ENCODE data around the gene ZNRF4. TPM values are rescaled to one million over a fixed set of nuclear protein-coding genes. Genes with fewer than 3 reads are reported as not detected.

The ZNRF4 gene
- total RNA-seq, 2 experiments from 2014 or later, result not detected

GRCh38 chr19:5447700-5448311 is 7.4 kb upstream of the ZNRF4 start:
- ChIA-PET POLR2A (no interaction called here), CTCF (no interaction called here)
- Mint-ChIP-seq H3K27me3 (peaks cover 17% of the 10 kb centered on the region), H3K27ac (no peak overlapping the region), H3K4me1 (ENCODE audit: low read depth) (no peaks in the 10 kb centered on the region), H3K4me3 (no peak overlapping the region), H3K36me3 (no peaks in the 10 kb centered on the region), H3K9me3 (no peaks in the 10 kb centered on the region)
- DNase-seq, result no peak
- intact Hi-C loops (cut with micrococcal nuclease), result no loop called here

DNA sequence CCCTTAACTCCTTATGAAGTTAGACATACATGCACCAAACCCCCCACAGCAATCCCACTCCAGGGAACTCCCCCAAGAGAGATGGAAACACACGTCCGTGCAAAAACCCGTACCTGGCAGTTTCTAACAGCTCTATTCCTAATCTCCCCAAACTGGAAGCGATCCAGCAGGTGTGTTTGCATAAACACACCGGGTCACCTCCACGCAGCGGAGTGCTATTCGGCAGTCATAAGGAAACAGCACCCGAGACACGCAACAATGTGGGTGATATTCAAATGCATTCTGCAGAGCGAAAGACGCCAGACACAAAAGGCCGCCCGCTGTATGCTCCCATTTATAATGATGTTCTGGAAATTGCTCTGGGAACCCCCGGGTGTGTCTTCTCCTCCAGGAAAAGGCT is 6.8 kb upstream of the ZNRF4 start:
- DNase-seq, result no peak
- Mint-ChIP-seq H3K9me3 (peaks cover 6% of the 10 kb centered on the region), H3K27ac (no peak overlapping the region), H3K27me3 (peaks cover 14% of the 10 kb centered on the region), H3K4me3 (no peak overlapping the region), H3K36me3 (no peaks in the 10 kb centered on the region), H3K4me1 (ENCODE audit: low read depth) (no peaks in the 10 kb centered on the region)
- intact Hi-C loops (cut with micrococcal nuclease), result no loop called here
- CTCF ChIA-PET, result no interaction called here
- POLR2A ChIA-PET, result no interaction called here

GRCh38 chr19:5450482-5451126 is 4.6 kb upstream of the ZNRF4 start:
- CTCF ChIA-PET, result no interaction called here
- Mint-ChIP-seq H3K4me1 (ENCODE audit: low read depth) (no peaks in the 10 kb centered on the region), H3K36me3 (no peaks in the 10 kb centered on the region), H3K27me3 (peaks cover 19% of the 10 kb centered on the region), H3K9me3 (peaks cover 6% of the 10 kb centered on the region), H3K4me3 (no peak overlapping the region), H3K27ac (no peak overlapping the region)
- intact Hi-C loops (cut with micrococcal nuclease), result no loop called here
- DNase-seq, result no peak
- POLR2A ChIA-PET, result no interaction called here

DNA sequence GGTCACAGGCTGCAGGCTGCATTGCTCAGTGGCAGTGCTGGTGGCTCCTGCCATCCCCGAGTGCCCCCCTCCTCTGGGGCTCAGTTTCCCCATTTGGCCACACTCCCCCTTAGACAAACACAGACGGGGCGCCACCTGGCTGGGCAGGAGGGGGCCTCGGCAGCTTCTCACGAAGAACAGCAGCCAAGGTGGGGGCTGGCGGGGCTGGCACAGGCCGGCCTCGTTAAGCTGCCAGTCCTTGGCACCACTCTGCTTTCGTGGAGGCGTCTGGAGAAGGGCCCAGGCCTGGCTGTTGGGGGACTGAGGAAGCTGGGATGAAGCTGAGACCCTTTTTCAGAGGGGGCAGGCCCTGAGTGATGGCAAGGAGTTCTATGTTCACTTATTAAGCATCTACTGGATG is 3.7 kb upstream of the ZNRF4 start:
- Mint-ChIP-seq H3K27ac (no peak overlapping the region), H3K4me1 (ENCODE audit: low read depth) (no peaks in the 10 kb centered on the region), H3K27me3 (peaks cover 19% of the 10 kb centered on the region), H3K4me3 (no peak overlapping the region), H3K36me3 (no peaks in the 10 kb centered on the region), H3K9me3 (peaks cover 6% of the 10 kb centered on the region)
- ChIA-PET POLR2A (no interaction called here), CTCF (no interaction called here)
- DNase-seq, result no peak
- intact Hi-C loops (cut with micrococcal nuclease), result no loop called here

DNA sequence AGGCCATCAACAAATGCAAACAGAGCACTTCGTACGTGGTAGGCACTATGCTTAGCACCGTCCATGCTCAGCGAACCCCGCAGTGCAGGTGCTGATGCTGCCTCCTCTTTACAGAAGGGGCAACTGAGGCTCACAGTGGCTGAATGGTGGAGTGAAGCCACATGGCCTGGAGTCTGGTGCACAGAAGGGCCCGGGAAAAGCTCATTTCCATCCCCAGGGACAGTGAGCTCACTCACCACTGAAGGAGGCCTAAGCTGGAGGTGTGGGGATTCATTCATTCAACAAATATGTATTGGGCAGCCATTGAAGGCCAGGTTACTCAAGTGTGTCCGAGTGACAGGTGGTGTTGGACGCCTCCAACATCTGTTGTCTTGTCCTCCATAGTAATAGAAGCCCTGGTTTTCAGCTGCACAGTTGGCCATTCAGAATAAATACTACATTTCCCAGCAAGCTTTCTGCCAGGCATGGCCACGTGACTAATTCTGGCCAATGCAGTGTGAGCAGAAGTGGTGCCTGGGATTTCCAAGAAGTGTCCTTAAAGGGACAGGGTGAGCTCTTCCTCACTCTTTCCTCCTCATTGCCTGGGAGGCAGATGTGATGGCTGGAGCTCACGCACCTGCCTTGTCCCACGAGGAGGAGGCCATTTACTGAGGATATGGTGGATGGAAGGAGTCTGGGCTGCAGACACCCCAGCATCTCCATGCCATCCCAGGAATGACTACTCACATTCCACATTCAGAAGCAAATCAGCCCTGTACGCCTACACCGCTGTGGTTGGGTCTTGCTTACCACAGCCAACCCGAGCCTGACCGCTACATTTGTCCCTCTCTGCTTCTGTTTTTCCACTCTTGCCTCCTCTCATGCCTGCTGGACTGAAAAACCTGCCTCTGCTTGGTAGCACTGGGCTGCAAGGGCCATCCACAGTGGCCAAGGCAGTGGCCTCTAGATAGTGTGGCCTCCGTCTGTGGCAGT is 2.3 kb upstream of the ZNRF4 start:
- intact Hi-C loops (cut with micrococcal nuclease), result no loop called here
- ChIA-PET POLR2A (no interaction called here), CTCF (no interaction called here)
- H3K4me1 Mint-ChIP-seq (ENCODE audit: low read depth), result no peaks in the 10 kb centered on the region
- no peaks in the 10 kb centered on the region for H3K36me3 Mint-ChIP-seq
- H3K4me3 Mint-ChIP-seq, result no peak overlapping the region
- peaks cover 13% of the 10 kb centered on the region for H3K27me3 Mint-ChIP-seq
- H3K9me3 Mint-ChIP-seq, result peaks cover 6% of the 10 kb centered on the region
- no peak for DNase-seq
- no peak overlapping the region for H3K27ac Mint-ChIP-seq

- Mint-ChIP-seq H3K4me1 (ENCODE audit: low read depth) (no peaks in the 10 kb centered on the region), H3K9me3 (peaks cover 6% of the 10 kb centered on the region), H3K27ac (no peak overlapping the region), H3K36me3 (no peaks in the 10 kb centered on the region), H3K27me3 (peaks cover 7% of the 10 kb centered on the region), H3K4me3 (no peak overlapping the region)
- DNase-seq, result no peak
- ChIA-PET CTCF (no interaction called here), POLR2A (no interaction called here)
- intact Hi-C loops (cut with micrococcal nuclease), result no loop called here
These were observed 474 bp upstream of the ZNRF4 start for GRCh38 chr19:5454743-5455142.

DNA sequence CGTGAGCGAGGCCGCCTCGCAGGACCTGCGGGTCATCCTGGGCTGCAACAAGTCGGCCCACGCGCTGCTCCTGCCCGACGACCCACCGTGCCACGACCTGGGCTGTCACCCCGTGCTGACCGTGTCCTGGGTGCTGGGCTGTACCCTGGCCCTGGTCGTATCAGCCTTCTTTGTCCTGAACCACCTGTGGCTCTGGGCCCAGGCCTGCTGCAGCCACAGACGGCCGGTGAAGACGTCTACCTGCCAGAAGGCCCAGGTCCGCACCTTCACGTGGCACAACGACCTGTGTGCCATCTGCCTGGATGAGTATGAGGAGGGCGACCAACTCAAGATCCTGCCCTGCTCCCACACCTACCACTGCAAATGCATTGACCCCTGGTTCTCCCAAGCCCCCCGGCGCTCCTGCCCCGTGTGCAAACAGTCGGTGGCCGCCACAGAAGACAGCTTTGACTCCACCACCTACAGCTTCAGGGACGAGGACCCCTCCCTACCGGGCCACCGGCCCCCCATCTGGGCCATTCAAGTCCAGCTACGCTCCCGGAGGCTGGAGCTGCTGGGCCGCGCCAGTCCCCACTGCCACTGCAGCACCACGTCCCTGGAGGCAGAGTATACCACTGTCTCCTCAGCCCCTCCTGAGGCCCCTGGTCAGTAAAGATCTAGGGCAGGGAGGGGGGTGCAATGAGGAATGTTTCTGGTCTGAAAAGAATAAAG is 1.1 kb downstream of the ZNRF4 start:
- peaks cover 4% of the 10 kb centered on the region for H3K27me3 Mint-ChIP-seq
- H3K36me3 Mint-ChIP-seq, result no peaks in the 10 kb centered on the region
- ChIA-PET POLR2A (no interaction called here), CTCF (no interaction called here)
- H3K4me3 Mint-ChIP-seq, result no peak overlapping the region
- intact Hi-C loops (cut with micrococcal nuclease), result no loop called here
- no peak for DNase-seq
- no peak overlapping the region for H3K27ac Mint-ChIP-seq
- peaks cover 6% of the 10 kb centered on the region for H3K9me3 Mint-ChIP-seq
- H3K4me1 Mint-ChIP-seq (ENCODE audit: low read depth), result no peaks in the 10 kb centered on the region

GRCh38 chr19:5456841-5457200 is 1.6 kb downstream of the ZNRF4 start:
- CTCF ChIA-PET, result no interaction called here
- Mint-ChIP-seq H3K27ac (no peak overlapping the region), H3K9me3 (peaks cover 6% of the 10 kb centered on the region), H3K4me3 (no peak overlapping the region), H3K4me1 (ENCODE audit: low read depth) (no peaks in the 10 kb centered on the region), H3K27me3 (peaks cover 4% of the 10 kb centered on the region), H3K36me3 (no peaks in the 10 kb centered on the region)
- no peak for DNase-seq
- intact Hi-C loops (cut with micrococcal nuclease), result no loop called here
- POLR2A ChIA-PET, result no interaction called here

DNA sequence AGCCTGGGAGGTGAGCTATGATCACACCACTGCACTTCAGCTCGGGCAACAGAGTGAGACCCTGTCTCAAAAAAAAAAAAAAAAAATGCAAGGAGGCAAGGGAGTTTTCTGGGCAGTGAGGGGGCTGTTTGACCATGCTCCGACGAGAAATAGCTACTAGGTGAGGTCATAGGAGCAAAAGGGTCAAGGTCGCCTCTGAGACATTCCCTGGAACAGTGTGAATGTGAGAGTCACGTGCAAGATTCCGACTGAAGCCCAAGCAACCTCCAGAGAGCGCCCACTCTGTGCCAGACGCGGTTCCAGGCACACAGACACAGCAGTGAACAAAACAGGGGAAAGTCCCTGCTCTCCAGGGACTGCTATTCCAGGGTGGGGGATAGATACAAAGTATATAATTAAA is 2.5 kb downstream of the ZNRF4 start:
- H3K9me3 Mint-ChIP-seq, result peaks cover 6% of the 10 kb centered on the region
- H3K27ac Mint-ChIP-seq, result no peak overlapping the region
- H3K27me3 Mint-ChIP-seq, result peaks cover 4% of the 10 kb centered on the region
- H3K4me1 Mint-ChIP-seq (ENCODE audit: low read depth), result no peaks in the 10 kb centered on the region
- H3K4me3 Mint-ChIP-seq, result no peak overlapping the region
- POLR2A ChIA-PET, result no interaction called here
- no peak for DNase-seq
- intact Hi-C loops (cut with micrococcal nuclease), result no loop called here
- no peaks in the 10 kb centered on the region for H3K36me3 Mint-ChIP-seq
- CTCF ChIA-PET, result no interaction called here

- peaks cover 5% of the 10 kb centered on the region for H3K9me3 Mint-ChIP-seq
- CTCF ChIA-PET, result no interaction called here
- H3K36me3 Mint-ChIP-seq, result no peaks in the 10 kb centered on the region
- POLR2A ChIA-PET, result no interaction called here
- DNase-seq, result no peak
- H3K4me1 Mint-ChIP-seq (ENCODE audit: low read depth), result no peaks in the 10 kb centered on the region
- H3K27ac Mint-ChIP-seq, result no peak overlapping the region
- H3K4me3 Mint-ChIP-seq, result no peak overlapping the region
- intact Hi-C loops (cut with micrococcal nuclease), result no loop called here
- H3K27me3 Mint-ChIP-seq, result peaks cover 4% of the 10 kb centered on the region
These were observed 3.2 kb downstream of the ZNRF4 start for GRCh38 chr19:5458420-5458819.

- no peak for DNase-seq
- ChIA-PET CTCF (no interaction called here), POLR2A (no interaction called here)
- Mint-ChIP-seq H3K9me3 (peaks cover 5% of the 10 kb centered on the region), H3K36me3 (no peaks in the 10 kb centered on the region), H3K27ac (no peak overlapping the region), H3K27me3 (peaks cover 6% of the 10 kb centered on the region), H3K4me3 (no peak overlapping the region), H3K4me1 (ENCODE audit: low read depth) (no peaks in the 10 kb centered on the region)
- intact Hi-C loops (cut with micrococcal nuclease), result no loop called here
These were observed 4.1 kb downstream of the ZNRF4 start for GRCh38 chr19:5459360-5459759.

DNA sequence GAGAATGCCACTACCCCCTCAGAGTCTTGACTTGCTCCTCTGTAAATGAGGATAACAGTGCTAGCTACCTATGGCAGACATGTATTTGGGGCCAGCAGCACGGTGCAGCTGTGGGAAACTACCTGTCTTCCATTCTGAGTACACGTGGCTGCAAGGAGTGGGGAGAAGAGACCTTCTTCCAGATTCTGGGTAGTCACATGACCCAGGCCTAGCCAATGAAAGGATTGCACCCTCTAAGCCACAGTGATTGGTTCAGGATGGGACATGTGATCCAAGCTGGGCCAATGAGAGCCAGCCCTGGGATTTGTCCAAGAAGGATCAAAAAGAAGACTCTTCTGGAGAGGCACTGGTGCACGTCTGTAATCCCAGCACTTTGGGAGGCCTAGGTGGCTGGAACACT is 5.5 kb downstream of the ZNRF4 start:
- intact Hi-C loops (cut with micrococcal nuclease), result no loop called here
- peaks cover 11% of the 10 kb centered on the region for H3K27me3 Mint-ChIP-seq
- H3K9me3 Mint-ChIP-seq, result peaks cover 5% of the 10 kb centered on the region
- DNase-seq, result no peak
- no peak overlapping the region for H3K4me3 Mint-ChIP-seq
- H3K27ac Mint-ChIP-seq, result no peak overlapping the region
- no peaks in the 10 kb centered on the region for H3K4me1 Mint-ChIP-seq (ENCODE audit: low read depth)
- CTCF ChIA-PET, result no interaction called here
- POLR2A ChIA-PET, result interaction anchor here (0.6 kb wide), 1 partner anchor 599 kb away, joined by 3 read pairs; no protein-coding TSS in a partner anchor
- H3K36me3 Mint-ChIP-seq, result no peaks in the 10 kb centered on the region

Measured in activated CD4-positive, alpha-beta memory T cell treated with anti-CD3 and anti-CD28 coated beads for 36 hours (primary cell).